Endothelial cell of umbilical vein (primary cell): ENCODE data around the gene IFT88.
"Not testable (repeated sequence)": the region's sequence is repeated elsewhere in the genome, so short reads cannot be mapped to it uniquely, and the experiment has no call there.

Experiments
- JUN ChIP-seq: IDR thresholded peaks from 2 replicates; pipeline ENCODE4 v1.6.1; 2011; ENCODE audit warnings: borderline replicate concordance, low read depth; ENCODE audit not compliant: insufficient read length, insufficient read depth
- POLR2A ChIP-seq: IDR thresholded peaks from 2 replicates; pipeline ENCODE4 v1.6.1; 2012; ENCODE audit warnings: low read depth, mild to moderate bottlenecking, control low read depth, low read length
- TF ChIP-seq, protein P1 (sequence below), 2 donors: IDR thresholded peaks; 1 replicate in 1 of 2; 2 replicates in 1 of 2; pipeline ENCODE4 v1.5.1; 2011; ENCODE audit warnings: low read length in 2 of 2, mild to moderate bottlenecking in 2 of 2, moderate library complexity in 2 of 2, control low read depth in 1 of 2, inconsistent platforms in 1 of 2, low read depth in 1 of 2; ENCODE audit not compliant: insufficient read depth in 1 of 2; ENCODE audit errors: extremely low read depth in 1 of 2

DNA sequence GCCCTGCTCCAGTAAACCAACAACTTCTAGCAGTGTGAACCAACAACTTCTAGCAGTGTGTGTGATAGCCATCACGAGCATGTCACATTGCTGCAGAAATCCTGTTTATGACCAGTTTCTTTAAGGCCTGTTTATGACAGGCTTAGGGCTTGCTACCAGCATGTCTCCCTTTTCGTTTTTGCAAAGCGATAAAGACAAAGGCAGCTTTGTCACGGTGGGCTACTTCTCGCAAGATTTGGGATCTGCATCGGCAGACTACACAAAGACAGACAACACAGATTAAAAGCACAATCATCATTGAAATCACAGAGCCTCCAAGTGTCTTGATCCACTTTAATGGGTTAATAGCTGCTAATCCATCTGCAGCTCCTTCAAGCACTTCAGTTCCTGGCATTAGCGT is 111.6 kb downstream of the IFT88 start:
- TF ChIP-seq JUN, POLR2A: not testable (repeated sequence)
- TF ChIP-seq, protein P1, sequence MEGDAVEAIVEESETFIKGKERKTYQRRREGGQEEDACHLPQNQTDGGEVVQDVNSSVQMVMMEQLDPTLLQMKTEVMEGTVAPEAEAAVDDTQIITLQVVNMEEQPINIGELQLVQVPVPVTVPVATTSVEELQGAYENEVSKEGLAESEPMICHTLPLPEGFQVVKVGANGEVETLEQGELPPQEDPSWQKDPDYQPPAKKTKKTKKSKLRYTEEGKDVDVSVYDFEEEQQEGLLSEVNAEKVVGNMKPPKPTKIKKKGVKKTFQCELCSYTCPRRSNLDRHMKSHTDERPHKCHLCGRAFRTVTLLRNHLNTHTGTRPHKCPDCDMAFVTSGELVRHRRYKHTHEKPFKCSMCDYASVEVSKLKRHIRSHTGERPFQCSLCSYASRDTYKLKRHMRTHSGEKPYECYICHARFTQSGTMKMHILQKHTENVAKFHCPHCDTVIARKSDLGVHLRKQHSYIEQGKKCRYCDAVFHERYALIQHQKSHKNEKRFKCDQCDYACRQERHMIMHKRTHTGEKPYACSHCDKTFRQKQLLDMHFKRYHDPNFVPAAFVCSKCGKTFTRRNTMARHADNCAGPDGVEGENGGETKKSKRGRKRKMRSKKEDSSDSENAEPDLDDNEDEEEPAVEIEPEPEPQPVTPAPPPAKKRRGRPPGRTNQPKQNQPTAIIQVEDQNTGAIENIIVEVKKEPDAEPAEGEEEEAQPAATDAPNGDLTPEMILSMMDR (IDR thresholded peaks at IDR 0.05; ENCODE audit: extremely low read depth in 1 of 2, insufficient read depth in 1 of 2, low read depth in 1 of 2, low read length in 2 of 2), result not testable (repeated sequence)
